Endometrium (tissue), 2 donors: Measurements from ENCODE around the gene CROT.

Source experiments
- FAIRE-seq: peaks from 2 replicates; lab custom pipeline; 2012; peaks lifted over from hg19 to GRCh38; lab: Jason Lieb, UNC
- donor health status: control.
- donor health status: control.

Gene CROT

DNA sequence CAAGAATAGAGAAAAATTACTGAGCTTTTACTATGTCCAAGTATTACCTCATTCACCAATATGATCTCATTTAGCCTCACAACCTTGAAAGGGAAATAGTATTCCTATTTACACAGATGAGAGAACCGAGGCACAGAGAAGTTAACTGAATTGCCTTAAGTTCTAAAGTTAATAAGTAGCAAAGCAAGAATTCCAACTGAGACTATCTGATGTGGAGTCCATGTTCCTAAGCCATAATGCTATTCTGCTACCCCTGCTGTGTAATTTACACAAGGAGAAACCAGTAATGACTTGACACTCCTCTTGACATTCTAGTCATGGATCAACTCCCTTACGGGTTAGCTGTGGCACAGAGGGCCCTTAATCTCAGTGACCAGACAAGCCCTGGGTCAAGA lies 69.3 kb downstream of the CROT start:
- FAIRE-seq = no peak

GRCh38 chr7:87416682-87417587 lies 71.5 kb downstream of the CROT start:
- peak; percentile 15 for FAIRE-seq

DNA sequence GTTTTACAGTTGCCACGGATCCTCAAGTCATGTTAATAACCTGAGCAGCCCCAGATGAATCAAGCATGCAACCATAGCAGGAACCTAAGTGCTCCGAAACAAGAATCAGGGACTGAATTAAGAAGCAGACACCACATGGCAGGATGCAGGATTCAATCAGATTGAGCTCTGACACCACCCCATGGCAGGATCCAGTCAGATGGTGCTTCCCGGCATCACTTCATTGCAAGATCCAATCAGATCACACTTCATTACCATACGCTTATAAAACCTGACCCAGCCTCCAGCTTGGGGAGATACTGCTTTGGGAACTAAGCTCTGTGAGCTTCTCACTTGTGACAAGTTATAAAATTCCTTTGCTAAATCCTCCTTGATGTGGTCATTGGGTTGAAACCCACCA lies 74.7 kb downstream of the CROT start:
- FAIRE-seq = no peak

DNA sequence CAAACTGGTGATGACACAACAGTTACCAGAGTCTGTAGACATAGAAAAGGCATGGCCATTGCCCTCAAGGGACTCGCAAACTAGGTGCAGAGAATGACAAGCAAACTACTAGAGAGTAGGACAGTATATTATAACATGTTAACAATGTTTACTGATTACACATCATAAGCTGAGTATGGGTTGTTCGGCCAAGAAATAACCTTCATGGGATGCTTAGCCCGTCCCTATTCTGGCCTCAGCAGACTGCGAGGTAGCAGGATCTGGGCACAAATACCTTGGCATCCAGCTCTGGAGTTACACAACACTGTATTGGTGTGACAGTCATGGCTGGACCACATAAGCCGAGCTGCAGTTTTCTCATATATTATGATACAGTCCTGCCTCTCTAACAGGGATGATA lies 78.6 kb downstream of the CROT start:
- no peak for FAIRE-seq

DNA sequence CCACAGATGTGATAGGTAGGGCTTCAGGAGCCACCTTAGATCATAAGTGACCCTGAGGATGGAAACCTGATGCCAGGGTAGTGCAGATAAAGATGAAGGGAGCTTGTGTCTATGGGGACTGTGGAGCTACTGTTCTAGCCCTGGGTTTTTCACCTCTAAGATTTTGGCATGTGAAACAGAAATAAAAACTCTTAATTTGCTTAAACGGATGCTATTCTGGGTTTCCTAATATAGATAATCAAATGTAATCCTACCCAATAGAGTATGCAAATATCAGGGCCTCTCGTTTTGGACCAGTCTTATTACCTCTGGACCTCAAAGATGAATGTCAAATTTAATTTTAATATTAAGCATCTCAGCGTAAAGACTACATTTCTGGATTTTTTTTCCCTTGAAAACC lies 80.7 kb downstream of the CROT start:
- FAIRE-seq = no peak

DNA sequence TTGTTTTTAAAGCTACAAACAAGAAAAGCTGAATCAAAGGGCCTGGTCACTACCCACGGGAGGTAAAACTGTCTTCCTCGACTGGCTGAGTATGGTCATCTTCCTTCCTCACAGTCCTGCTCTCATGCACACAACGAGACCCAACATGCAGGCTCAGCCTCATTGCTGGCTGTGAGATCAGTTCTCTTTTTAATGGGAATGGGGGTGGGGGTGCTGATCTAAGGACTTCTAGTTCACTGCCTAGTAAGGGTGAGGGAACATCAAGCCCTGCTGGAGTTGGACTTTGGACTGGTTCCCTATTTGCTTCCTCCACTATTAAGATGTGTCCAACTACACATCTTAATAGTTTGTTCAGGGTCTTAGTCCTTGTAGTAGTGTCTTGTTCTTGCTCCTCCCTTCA lies 81.8 kb downstream of the CROT start:
- no peak for FAIRE-seq

- FAIRE-seq = no peak
Measured at GRCh38 chr7:87432536-87432935, 87.1 kb downstream of the CROT start.

DNA sequence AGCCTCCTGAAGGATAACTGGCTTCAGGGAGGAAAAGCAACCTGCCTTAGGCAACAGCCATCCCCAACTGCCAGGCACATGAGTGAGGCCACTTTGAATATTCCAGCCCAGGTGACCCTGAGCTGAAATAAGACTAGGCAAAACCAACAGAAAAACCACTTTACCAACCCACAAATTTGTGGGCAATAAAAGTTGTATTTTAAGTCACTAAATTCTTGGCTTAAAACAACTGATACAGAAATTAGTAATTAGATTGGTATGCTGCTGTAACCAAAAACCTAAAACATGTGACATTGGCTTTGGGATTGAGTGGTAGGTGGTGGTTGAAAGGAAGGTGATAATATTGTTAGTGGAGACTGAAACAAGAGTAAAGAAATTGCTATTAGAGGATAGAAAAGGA lies 90.1 kb downstream of the CROT start:
- no peak for FAIRE-seq

DNA sequence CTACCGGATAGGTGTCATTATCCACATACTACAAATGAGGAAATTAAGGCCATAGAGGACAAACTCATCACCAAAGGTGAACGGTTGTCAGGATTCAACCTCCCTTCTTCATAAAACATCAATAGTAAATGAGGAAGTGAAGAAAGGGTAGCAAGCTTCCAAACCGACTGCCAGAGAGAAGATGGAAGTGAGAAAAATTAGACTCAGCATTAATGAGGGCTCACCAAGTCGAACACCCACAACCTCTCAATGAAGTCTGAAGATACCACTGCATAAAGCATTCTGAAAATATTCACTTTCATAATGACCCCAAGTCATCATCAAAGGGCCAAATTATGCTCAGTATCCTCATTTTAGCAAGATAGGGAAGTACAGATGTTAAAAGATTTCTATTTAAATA lies 100.4 kb downstream of the CROT start:
- no peak for FAIRE-seq

- FAIRE-seq = no peak
Measured at GRCh38 chr7:87447116-87447635, 101.7 kb downstream of the CROT start.

GRCh38 chr7:87448388-87448787 lies 102.9 kb downstream of the CROT start:
- FAIRE-seq = no peak
